ENCODE data around the gene CAPN10. TPM values are rescaled to one million over a fixed set of nuclear protein-coding genes. Genes with fewer than 3 reads are reported as not detected.
A peak's percentile ranks its signal among the peaks of the same experiment; 100 is the strongest.

Gene CAPN10
- total and polyA plus RNA-seq, 7 donors: 5.0 to 15.0 (median 8.9) TPM

- Histone ChIP-seq H3K27me3 (ENCODE audit: insufficient read depth in 3 of 3, low read length in 2 of 3) (no peaks in the 10 kb centered on the region), H3K4me1 (no peaks in the 10 kb centered on the region), H3K27ac (no peak overlapping the region), H3K9me3 (no peaks in the 10 kb centered on the region), H3K36me3 (ENCODE audit: insufficient read depth in 1 of 2, low read depth in 1 of 2) (peaks cover 0 to 28% of the 10 kb centered on the region in 2 donors), H3K4me3 (no peak overlapping the region)
- no peak for ATAC-seq
- peak; percentile 4 to 36 for DNase-seq
- intact Hi-C loops (cut with DNase I): no loop called here
- TF ChIP-seq CTCF (IDR thresholded peaks at IDR 0.05): no peak
- 92 to 94% (median 92%) methylated on average over 11 of the region's 11 CpGs for WGBS, 3 donors
These were observed 15.3 kb downstream of the CAPN10 start for GRCh38 chr2:240601831-240602160.

GRCh38 chr2:240602266-240603050 lies 15.9 kb downstream of the CAPN10 start:
- H3K36me3 ChIP-seq (ENCODE audit: insufficient read depth in 1 of 2, low read depth in 1 of 2): peaks cover 0 to 26% of the 10 kb centered on the region in 2 donors
- DNase-seq (peak; percentile 7 to 56), ATAC-seq (no peak)

GRCh38 chr2:240603081-240603835 lies 16.7 kb downstream of the CAPN10 start:
- Histone ChIP-seq H3K27me3 (ENCODE audit: insufficient read depth in 3 of 3, low read length in 2 of 3) (no peaks in the 10 kb centered on the region), H3K4me3 (no peak overlapping the region), H3K9me3 (no peaks in the 10 kb centered on the region), H3K27ac (no peak overlapping the region), H3K4me1 (no peaks in the 10 kb centered on the region), H3K36me3 (ENCODE audit: insufficient read depth in 1 of 2, low read depth in 1 of 2) (peaks cover 0 to 18% of the 10 kb centered on the region in 2 donors)
- no peak for TF ChIP-seq CTCF (IDR thresholded peaks at IDR 0.05)
- intact Hi-C loops (cut with DNase I): no loop called here
- no peak for ATAC-seq
- DNase-seq: peak; percentile 12 to 49
- WGBS, 3 donors: 88 to 93% (median 89%) methylated on average over 22 of the region's 22 CpGs

More at GRCh38 chr2:240602266-240603050, 15.9 kb downstream of the CAPN10 start:
- TF ChIP-seq CTCF (IDR thresholded peaks at IDR 0.05): no peak
- H3K27me3 ChIP-seq (ENCODE audit: insufficient read depth in 3 of 3, low read length in 2 of 3): no peaks in the 10 kb centered on the region
- no peaks in the 10 kb centered on the region for H3K4me1 ChIP-seq
- no peak overlapping the region for H3K4me3 ChIP-seq
- intact Hi-C loops (cut with DNase I): no loop called here
- H3K9me3 ChIP-seq: no peaks in the 10 kb centered on the region
- no peak overlapping the region for H3K27ac ChIP-seq
- 88 to 93% (median 90%) methylated on average over 24 to 32 of the region's 32 CpGs for WGBS, 3 donors

- ATAC-seq (peak in 1 of 4 donors; percentile 11), DNase-seq (peak; percentile 8 to 43)
- no peak overlapping the region for H3K27ac ChIP-seq
- H3K9me3 ChIP-seq: no peaks in the 10 kb centered on the region
- WGBS, 3 donors: 88 to 90% (median 89%) methylated on average over 10 of the region's 10 CpGs
- no peak for TF ChIP-seq CTCF (IDR thresholded peaks at IDR 0.05)
- no peak overlapping the region for H3K4me3 ChIP-seq
- peaks cover 0 to 12% of the 10 kb centered on the region in 2 donors for H3K36me3 ChIP-seq (ENCODE audit: insufficient read depth in 1 of 2, low read depth in 1 of 2)
- intact Hi-C loops (cut with DNase I): no loop called here
- no peaks in the 10 kb centered on the region for H3K4me1 ChIP-seq
- H3K27me3 ChIP-seq (ENCODE audit: insufficient read depth in 3 of 3, low read length in 2 of 3): no peaks in the 10 kb centered on the region
These were observed 17.3 kb downstream of the CAPN10 start for GRCh38 chr2:240603846-240604245.
